ENCODE results near the gene EPHA2. TPM values are rescaled to one million over a fixed set of nuclear protein-coding genes. Genes with fewer than 3 reads are reported as not detected.

EPHA2 gene
- polyA plus RNA-seq, 2 of the 4 experiments (the other 2 are of a cell fraction), result 59.3 to 93.2 TPM

DNA sequence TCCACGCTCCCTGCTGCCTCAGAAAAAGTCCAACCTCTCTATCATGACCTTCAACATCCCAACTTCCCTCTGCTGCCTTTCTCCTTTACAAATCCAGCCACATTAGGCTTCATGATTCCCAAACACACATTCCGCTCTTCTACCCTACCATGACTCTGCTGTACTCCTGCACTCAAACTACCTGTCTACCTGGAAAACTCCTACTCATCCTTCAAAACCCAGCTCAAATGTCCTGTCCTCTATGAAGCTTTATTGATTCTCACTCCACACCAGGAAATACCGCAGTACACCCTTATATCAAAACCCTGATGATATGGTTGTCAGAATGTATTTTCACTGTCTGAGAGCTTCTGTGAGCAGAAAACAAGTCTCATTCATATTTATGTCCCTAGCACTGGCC, 47.7 kb upstream of the EPHA2 start:
- no peak for DNase-seq (ENCODE audit: low read depth in 1 of 2, low spot score in 1 of 2)
- no peak for ATAC-seq
- Histone ChIP-seq H3K9me3 (no peaks in the 10 kb centered on the region), H3K4me2 (no peak overlapping the region), H3K4me1 (peaks cover 23% of the 10 kb centered on the region), H3K4me3 (no peak overlapping the region), H3K27ac (no peak overlapping the region)
- ChIA-PET CTCF (interaction anchor here (0.8 to 3.9 kb wide), 9 partner anchors 11 to 130 kb away, joined by 3 to 31 read pairs (median 5); partner anchors contain the start of gene FAM131C), POLR2A (no interaction called here)
- TF ChIP-seq, protein P1, sequence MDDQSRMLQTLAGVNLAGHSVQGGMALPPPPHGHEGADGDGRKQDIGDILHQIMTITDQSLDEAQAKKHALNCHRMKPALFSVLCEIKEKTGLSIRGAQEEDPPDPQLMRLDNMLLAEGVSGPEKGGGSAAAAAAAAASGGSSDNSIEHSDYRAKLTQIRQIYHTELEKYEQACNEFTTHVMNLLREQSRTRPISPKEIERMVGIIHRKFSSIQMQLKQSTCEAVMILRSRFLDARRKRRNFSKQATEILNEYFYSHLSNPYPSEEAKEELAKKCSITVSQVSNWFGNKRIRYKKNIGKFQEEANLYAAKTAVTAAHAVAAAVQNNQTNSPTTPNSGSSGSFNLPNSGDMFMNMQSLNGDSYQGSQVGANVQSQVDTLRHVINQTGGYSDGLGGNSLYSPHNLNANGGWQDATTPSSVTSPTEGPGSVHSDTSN (IDR thresholded peaks at IDR 0.05), result no peak
- no peak for FAIRE-seq
- WGBS (ENCODE audit: missing lambda C conversion rate), result 62% methylated on average over 3 of the region's 3 CpGs

DNA sequence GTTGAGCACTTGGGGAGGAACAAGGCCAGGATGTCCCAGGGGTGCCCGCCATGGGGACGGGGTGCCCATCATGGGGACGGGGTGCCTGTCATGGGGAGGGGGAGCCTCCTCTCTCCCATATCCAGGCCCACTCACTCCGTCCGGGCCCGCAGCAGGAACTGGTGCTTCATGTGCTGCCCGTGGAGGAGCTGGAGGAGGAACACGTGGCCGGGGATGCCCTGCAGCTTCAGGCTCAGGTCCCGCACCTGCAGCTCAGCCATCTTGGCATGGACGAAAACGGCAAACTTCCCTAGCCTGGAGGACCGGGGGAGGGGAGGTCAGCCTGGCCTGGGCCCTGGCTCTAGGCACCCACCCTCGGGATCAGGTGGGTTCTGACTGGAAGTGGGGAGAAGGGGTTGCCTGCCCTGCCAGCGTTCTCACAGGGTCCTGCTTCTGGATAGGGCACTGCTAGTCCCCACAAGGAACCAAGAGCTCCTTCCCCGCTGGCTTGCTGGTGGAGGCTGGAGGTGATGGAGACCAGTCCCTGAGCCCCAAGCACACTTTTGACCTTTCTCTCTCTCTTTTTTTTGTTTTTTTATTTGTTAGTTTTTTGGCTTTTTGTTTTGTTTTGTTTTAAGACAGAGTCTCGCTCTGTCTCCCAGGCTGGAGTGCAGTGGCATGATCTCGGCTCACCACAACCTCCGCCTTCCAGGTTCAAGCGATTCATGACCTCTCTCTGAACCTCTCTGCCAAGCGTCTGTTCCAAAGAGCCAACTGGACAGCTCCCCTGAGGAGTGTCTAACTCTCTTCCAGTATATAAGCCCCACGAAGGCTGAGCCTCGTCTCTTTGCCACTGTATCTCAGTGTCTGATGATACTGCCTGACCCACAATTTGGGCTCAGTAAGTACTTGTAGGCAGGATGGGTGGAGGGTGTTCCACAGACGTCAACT, 46.7 kb upstream of the EPHA2 start:
- H3K4me2 ChIP-seq, result no peak overlapping the region
- no peak overlapping the region for H3K27ac ChIP-seq
- ATAC-seq, result no peak
- TF ChIP-seq MYC (IDR thresholded peaks at IDR 0.05; ENCODE audit: borderline replicate concordance, low read length), result no peak
- no peak for TF ChIP-seq CBX8 (IDR thresholded peaks at IDR 0.05)
- TF ChIP-seq HOXB13 (CRISPR knock-in tag; IDR thresholded peaks at IDR 0.05; ENCODE audit: low read depth), result no peak
- no peak for TF ChIP-seq POLR2AphosphoS2 (conservative IDR thresholded peaks at IDR 0.05; ENCODE audit: low read length)
- TF ChIP-seq EHF (CRISPR knock-in tag; IDR thresholded peaks at IDR 0.05), result no peak
- TF ChIP-seq MAZ (IDR thresholded peaks at IDR 0.05; ENCODE audit: borderline replicate concordance, low read depth, low read length), result no peak
- DNase-seq (ENCODE audit: low read depth in 1 of 2, low spot score in 1 of 2), result no peak
- ChIA-PET CTCF (interaction anchor here (1.1 to 2.1 kb wide), 5 partner anchors 13 to 123 kb away, joined by 3 to 10 read pairs (median 6); no protein-coding TSS in a partner anchor), POLR2A (no interaction called here)
- no peak overlapping the region for H3K4me3 ChIP-seq
- FAIRE-seq, result no peak
- H3K9me3 ChIP-seq, result no peaks in the 10 kb centered on the region
- 90% methylated on average over 18 of the region's 24 CpGs for WGBS (ENCODE audit: missing lambda C conversion rate)
- peaks cover 13% of the 10 kb centered on the region for H3K4me1 ChIP-seq

DNA sequence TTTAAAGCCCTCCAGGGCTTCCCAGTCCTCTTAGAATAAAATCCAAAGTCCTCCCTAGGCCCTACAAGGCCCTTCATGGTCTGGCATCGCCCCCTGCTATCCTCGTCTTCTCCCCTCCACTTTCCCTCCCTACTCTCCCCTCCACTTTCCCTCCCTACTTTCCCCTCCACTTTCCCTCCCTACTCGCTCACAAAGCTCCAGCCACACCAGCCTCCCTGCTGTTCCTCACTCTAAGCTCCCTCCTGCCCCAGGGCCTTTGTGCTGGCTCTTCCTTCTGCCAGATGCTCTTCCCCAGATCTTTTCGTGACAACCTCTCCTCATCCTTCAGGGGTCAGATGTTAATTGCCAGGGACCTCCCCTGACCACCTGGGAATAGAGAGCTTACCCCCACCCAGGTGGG, 43.8 kb upstream of the EPHA2 start:
- no peak overlapping the region for H3K4me2 ChIP-seq
- no peaks in the 10 kb centered on the region for H3K4me1 ChIP-seq
- H3K9me3 ChIP-seq, result no peaks in the 10 kb centered on the region
- CTCF ChIA-PET, result interaction anchor here (0.6 to 3.8 kb wide), 10 partner anchors 9 to 394 kb away, joined by 3 to 15 read pairs (median 4); partner anchors contain the start of gene FAM131C
- no peak overlapping the region for H3K4me3 ChIP-seq
- WGBS (ENCODE audit: missing lambda C conversion rate), result 88% methylated on average over 4 of the region's 4 CpGs
- POLR2A ChIA-PET, result no interaction called here
- TF ChIP-seq JUN (IDR thresholded peaks at IDR 0.05), result no peak
- TF ChIP-seq EHF (CRISPR knock-in tag; IDR thresholded peaks at IDR 0.05), result no peak
- no peak for TF ChIP-seq NFE2L2 (conservative IDR thresholded peaks at IDR 0.05; ENCODE audit: low read length)
- ATAC-seq, result no peak
- no peak for DNase-seq (ENCODE audit: low read depth in 1 of 2, low spot score in 1 of 2)
- FAIRE-seq, result no peak
- H3K27ac ChIP-seq, result no peak overlapping the region

DNA sequence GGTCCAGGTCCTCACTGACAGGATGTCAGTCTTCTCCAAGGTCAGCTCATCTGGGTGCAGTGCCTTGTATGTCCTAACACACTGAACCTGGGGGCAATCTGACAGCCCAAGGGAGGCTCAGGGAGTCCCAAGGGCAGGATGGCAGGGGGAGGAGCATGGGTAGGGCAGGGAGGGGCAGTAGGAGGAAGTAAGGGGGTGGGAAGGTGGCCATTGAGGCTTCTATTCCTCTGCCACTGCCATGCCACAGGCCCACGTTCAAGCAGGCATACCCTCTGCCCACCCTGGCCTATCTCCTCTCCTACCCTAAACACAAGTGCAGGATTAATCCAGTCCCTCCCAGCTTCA, 43.3 kb upstream of the EPHA2 start:
- TF ChIP-seq EHMT2 (IDR thresholded peaks at IDR 0.05; ENCODE audit: low read depth), result no peak
- no peak for TF ChIP-seq RNF2 (IDR thresholded peaks at IDR 0.05; ENCODE audit: borderline replicate concordance, low read depth)
- TF ChIP-seq RCOR1 (IDR thresholded peaks at IDR 0.05; ENCODE audit: low read depth, low read length), result no peak
- TF ChIP-seq TP53 (CRISPR knock-in tag; IDR thresholded peaks at IDR 0.05), result no peak
- no peak for TF ChIP-seq FOXS1 (CRISPR knock-in tag; IDR thresholded peaks at IDR 0.05)
- no peak for TF ChIP-seq CHD2 (IDR thresholded peaks at IDR 0.05; ENCODE audit: low read length, partially characterized antibody)
- TF ChIP-seq MAZ (IDR thresholded peaks at IDR 0.05; ENCODE audit: borderline replicate concordance, low read depth, low read length), result no peak
- no peak for TF ChIP-seq POLR2A (IDR thresholded peaks at IDR 0.05; ENCODE audit: low read length)
- no peak for TF ChIP-seq ZSCAN20 (CRISPR knock-in tag; IDR thresholded peaks at IDR 0.05)
- TF ChIP-seq FOSL2 (IDR thresholded peaks at IDR 0.05), result no peak
- no peak for TF ChIP-seq FOSL2 (CRISPR knock-in tag; IDR thresholded peaks at IDR 0.05)
- no peak for TF ChIP-seq ZC3H11A (IDR thresholded peaks at IDR 0.05)
- TF ChIP-seq, protein P2, sequence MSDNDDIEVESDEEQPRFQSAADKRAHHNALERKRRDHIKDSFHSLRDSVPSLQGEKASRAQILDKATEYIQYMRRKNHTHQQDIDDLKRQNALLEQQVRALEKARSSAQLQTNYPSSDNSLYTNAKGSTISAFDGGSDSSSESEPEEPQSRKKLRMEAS (IDR thresholded peaks at IDR 0.05), result no peak
- no peak for TF ChIP-seq KDM5A (IDR thresholded peaks at IDR 0.05)
- Histone ChIP-seq H3K9me3 (no peaks in the 10 kb centered on the region), H3K4me2 (no peak overlapping the region), H3K4me3 (no peak overlapping the region), H3K27ac (no peak overlapping the region), H3K4me1 (no peaks in the 10 kb centered on the region)
- DNase-seq (ENCODE audit: low read depth in 1 of 2, low spot score in 1 of 2), result no peak
- WGBS (ENCODE audit: missing lambda C conversion rate), result 80% methylated on average over 1 of the region's 1 CpG
- peak in 1 of 2 experiments; percentile 28; a peak in 3 of 6 replicates for ATAC-seq
- ChIA-PET CTCF (interaction anchor here (0.9 to 3.8 kb wide), 6 partner anchors 12 to 120 kb away, joined by 3 to 15 read pairs (median 11); no protein-coding TSS in a partner anchor), POLR2A (no interaction called here)
- no peak for FAIRE-seq

All from A549 (cell line).